Stimulated activated CD8-positive, alpha-beta memory T cell treated with anti-CD3 and anti-CD28 coated beads, Interleukin-15, amount 100 ng/mL, for 24 hours (primary cell): ENCODE results near the gene SP9.

Experiments
- DNase-seq: peaks from one replicate; pipeline ENCODE4 v3.0.0-alpha.2; 2020; ENCODE audit warnings: low read depth

SP9 gene

GRCh38 chr2:174334781-174335251 lies at the start of gene SP9:
Gene SP9, plus strand, starts transcription at chr2:174334954. Its CDS starts 139 bp downstream, at chr2:174335093.
- DNase-seq, result no peak

GRCh38 chr2:174286172-174286571 lies 48.6 kb upstream of the SP9 start:
- no peak for DNase-seq

GRCh38 chr2:174292908-174293307 lies 41.8 kb upstream of the SP9 start:
- DNase-seq, result no peak

DNA sequence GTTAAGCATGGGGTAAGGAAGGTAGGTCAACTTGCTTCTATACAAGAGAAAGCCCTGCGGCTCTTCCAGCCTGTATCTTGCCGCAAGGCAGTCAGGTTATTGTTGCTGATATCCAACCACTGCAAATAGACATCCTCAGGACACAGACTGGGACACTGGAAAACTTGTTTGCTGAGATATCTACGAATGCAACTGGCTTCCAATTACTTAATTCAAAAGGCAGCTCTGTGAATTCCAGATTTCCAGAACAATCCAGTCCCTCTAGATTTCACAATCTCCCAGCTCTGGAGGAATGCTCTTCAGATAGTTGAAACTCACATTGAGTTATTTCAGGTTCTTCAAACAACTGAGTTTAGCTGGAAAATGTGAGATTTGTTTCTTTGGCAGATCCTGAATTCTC lies 34.6 kb upstream of the SP9 start:
- no peak for DNase-seq

GRCh38 chr2:174312581-174313234 lies 22.0 kb upstream of the SP9 start:
- no peak for DNase-seq

- DNase-seq, result no peak
Measured at GRCh38 chr2:174322149-174322548, 12.6 kb upstream of the SP9 start.

DNA sequence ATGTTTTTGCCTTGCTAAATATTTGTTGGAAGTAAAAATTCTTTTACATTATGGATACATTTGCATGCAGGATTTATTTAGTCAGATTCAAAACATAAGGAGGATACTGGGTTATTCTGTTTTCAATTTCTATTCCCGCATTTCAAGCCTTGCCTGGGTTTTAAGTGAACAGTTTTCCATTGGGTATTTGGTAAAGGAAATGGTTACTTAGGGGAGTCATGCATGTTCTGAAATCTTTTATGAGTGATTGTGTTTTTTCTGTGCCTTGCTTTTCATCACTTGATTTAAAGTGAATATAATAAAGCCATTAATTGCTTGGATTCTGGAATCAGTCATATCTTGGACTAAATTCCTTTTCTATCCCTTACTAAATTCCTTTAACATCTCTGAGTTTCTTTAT lies 12.0 kb upstream of the SP9 start:
- DNase-seq, result no peak

DNA sequence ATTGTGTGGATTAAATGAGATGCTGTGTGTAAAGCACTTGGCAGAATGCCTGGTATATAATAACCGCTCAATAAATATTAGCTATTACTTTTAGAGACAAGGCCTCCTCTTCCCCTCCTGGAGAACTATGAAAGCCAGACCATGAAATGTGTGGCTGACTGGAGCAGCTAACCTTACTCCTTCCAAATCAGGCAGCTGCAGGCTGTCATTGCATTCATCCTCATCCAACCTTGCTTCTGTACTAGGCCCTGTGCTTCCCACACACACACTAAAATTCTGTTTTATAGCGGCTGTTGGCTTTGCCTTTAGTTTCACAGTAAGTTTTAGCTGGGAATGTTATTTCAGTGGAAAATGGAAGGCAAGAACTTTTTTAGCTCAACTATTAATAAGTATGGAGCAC lies 10.2 kb upstream of the SP9 start:
- no peak for DNase-seq

GRCh38 chr2:174325373-174326160 lies 9.2 kb upstream of the SP9 start:
- no peak for DNase-seq

DNA sequence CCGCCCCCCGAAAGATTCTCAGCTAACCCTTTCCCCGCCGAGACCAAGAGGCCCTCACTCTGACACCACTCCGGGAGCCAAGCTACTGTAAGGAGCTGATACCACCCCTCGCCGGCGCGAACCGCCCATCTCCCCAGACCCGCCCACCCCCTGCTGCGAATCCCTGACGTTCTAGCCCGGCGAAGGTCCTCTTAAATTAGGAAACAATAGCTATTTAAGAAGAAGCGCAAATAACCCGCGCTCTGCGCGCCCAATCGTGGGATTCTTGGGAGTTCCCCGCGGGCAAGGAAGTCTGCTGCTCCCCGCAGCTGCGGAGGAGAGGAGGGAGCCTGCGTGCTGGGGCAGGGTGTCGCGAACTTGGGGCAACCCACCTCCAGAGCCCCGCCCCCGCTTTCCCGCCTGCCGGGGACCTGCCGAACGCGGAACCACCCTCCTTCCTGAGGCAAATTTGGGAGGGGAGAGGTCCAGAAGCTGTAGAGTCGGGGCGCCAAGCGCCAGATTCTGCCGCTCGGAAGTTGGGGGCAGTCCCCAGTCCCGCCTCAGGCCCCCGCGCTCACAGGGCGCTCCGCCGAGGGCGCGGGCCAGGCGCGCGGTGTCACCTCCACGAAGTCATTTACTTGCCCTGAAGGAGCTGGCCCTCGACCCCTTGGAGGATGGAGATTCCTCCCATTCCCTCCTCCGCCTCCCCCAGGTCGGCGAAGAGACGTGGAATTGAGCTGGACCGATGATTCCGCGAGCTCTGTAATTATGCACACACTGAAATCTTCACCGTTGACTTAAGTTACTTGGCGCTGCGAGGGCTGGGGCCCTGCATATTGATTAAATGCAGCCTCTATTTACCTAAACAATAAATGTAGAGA lies 8.4 kb upstream of the SP9 start:
- DNase-seq, result no peak

DNA sequence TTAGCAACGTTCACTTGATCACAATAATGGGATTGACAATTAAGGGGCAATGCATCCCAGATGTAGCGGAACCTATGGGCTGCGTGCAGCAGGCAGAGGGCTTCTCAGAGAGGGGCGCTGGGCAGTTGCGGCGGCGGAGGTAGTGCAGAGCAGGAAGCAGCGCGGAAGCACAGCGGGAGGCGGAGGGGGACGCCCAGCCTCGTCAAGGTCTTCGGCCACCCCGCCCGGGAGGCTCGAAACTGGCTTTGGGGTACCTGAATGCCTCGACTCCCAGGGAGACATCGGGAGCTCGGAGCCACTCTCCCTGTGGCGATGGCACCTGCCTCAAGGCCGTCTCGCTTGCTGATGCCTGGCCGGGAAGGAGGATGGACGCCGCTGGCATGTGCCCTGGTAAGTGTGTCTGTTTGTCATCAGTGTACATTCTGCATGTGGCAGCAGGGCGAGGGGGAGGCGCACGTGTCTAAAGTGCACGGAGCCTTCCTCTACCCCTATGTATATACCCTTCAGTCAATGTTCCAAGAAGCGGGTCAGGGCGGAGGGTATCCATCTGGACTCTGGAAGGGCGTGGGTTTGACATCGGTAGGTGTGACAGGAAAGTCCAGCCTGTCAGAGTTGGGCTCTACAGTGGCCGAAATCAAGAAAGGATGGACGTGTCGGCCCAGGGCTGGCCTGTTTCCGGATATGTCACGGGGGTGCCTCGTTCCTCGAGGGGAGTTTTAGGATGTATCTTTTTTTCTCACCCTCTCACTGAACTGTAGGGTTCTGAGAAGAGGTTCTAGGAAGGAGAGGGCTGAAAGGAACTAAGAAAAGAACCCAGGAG lies 7.5 kb upstream of the SP9 start:
- DNase-seq, result no peak

DNA sequence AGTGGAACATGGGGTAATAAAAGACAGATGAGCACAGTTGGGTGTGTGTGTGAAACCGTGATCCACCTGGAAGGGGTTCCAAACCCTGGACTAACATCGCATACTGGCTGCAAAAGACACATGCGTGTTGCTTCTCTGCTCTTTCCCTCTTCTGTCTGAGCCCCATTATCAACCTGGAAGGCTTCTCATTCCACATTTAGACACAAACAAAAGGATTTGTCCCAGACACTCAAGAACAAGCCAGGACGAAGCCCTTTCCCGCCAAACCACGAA lies 7.0 kb upstream of the SP9 start:
- no peak for DNase-seq

DNA sequence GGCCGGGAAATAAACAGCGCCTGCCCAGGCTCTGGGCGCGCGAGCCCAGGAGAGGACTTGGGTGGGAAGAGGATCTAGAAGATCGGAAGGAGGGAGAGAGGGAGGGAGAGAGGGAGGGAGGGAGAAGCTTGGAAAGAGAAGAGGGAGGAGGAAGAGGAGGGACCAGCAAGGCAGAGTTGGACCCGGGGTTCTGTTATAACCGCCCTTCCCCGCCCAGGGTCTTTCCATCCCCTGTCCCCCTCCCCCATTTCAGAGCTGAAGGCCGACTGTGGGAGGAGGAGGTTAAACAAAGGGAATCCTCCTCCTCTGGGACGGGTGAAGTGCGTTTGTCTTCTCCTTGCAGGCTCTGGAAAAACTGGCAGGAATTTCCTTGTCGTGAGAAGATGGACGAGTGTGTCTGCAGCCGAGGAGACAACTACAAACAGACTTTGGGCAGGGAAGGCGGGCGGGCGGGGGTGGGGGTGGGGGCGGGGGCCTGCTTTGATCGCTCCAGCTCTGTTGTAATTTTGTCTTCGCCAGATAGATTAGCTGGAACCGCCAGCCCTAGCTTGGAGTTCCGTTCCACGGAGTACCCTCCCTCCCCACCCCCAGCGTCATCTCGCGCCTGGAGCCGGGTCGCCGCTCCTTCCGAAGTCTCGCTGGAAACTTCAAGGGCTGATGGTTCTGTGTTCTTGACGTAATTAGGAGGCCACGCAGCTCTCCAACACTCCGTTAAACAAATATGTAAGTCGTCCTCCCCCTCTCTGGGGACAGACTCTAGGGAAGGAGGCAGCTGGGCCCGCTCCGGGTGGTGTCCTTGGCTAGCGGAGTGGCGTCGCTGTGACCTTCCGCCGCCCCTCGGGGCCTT lies 6.4 kb upstream of the SP9 start:
- no peak for DNase-seq

GRCh38 chr2:174328961-174329715 lies 5.6 kb upstream of the SP9 start:
- DNase-seq, result no peak

- DNase-seq, result no peak
Measured at GRCh38 chr2:174330945-174331594, 3.7 kb upstream of the SP9 start.

DNA sequence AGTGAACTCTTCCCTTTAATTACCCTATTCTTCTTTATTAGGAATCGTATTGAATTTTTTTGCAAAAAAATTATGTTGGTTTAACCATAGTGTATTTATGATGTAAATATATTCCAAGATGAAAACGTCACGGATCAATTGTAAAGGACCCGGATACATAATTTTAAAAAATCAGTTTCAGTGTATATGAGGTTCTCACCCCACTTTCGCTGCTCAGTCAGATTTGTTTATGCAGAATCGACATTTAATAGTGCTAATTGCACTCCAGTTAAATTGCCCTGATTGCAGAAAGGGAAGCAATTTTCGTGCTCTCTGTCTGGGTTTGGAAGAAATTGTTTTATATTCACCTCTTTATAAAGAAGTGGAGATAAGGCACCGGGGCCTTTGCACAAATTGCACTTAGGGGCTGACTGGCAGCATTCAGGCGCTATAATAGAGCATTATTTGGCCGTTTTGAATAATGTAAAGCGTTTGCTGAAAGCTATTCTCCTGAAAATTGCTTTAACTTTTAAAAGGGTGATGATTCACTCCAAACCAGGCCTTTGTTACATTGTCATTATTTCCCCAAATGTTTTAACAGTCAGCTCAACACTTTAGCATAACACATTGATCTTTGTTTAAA lies 3.0 kb upstream of the SP9 start:
- DNase-seq, result no peak

- no peak for DNase-seq
Measured at GRCh38 chr2:174332217-174332963, 2.4 kb upstream of the SP9 start.

- no peak for DNase-seq
Measured at GRCh38 chr2:174333017-174333371, 1.8 kb upstream of the SP9 start.
